ENCODE measurements around the gene PIK3CA. TPM values are rescaled to one million over a fixed set of nuclear protein-coding genes. Genes with fewer than 3 reads are reported as not detected.

Gene PIK3CA
- total RNA-seq (2021; ENCODE audit: unreplicated experiment) (27.6 TPM), Bru-seq, nascent RNA (percentile 87 among the genes with signal in this experiment), BruChase-seq, experiment 1, labeled RNA remaining after a 2-hour chase (percentile 89 among the genes with signal in this experiment), BruChase-seq, experiment 2, labeled RNA remaining after a 6-hour chase (percentile 84 among the genes with signal in this experiment)
- 12.4 TPM for polyA plus RNA-seq (2012; ENCODE audit: insufficient read length)
- long read RNA-seq, full-length matches to known transcripts = 35 of 49 reads
- long read RNA-seq, partial matches to known transcripts = 7 of 49 reads
- long read RNA-seq, other reads (novel, unspliced or antisense) = 7 of 49 reads

GRCh38 chr3:179147873-179148615, at the start of gene PIK3CA:
TSS of gene PIK3CA (plus strand) at chr3:179148357. CDS start at chr3:179198826, 50,469 bp downstream.
- in situ Hi-C loops (cut with HindIII; ENCODE audit: low pct_unique_long_range_greater_than_20kb, low sequenced_read_pairs) = no loop called here
- no TSS peak for BruUV-seq (replicated peaks)
- Histone ChIP-seq H3K4me1 (ENCODE audit: control insufficient read depth, insufficient read depth, low read length) (peaks cover 24% of the 10 kb centered on the region), H3K27me3 (ENCODE audit: control insufficient read depth, insufficient read depth, low read length) (no peaks in the 10 kb centered on the region), H3K36me3 (ENCODE audit: control insufficient read depth, insufficient read depth, low read length) (no peaks in the 10 kb centered on the region), H3K4me3 (ENCODE audit: low read depth in 2 of 2, low read length in 2 of 2) (peak within 1 kb of the TSS; percentile 89 to 97), H3K9me3 (ENCODE audit: control insufficient read depth, insufficient read depth, low read depth, low read length) (no peaks in the 10 kb centered on the region), H3K27ac (ENCODE audit: low read length) (peak within 1 kb of the TSS; percentile 91)
- ATAC-seq (peak; percentile 91), DNase-seq (ENCODE audit: low read depth, low spot score) (peak; percentile 95)
- no peak for TF ChIP-seq SIN3A (IDR thresholded peaks at IDR 0.05; ENCODE audit: borderline replicate concordance, insufficient read depth, low read depth, low read length)
- no peak for TF ChIP-seq TCF7L2 (IDR thresholded peaks at IDR 0.05; ENCODE audit: low read depth, low read length)
- no peak for TF ChIP-seq CTCF (IDR thresholded peaks at IDR 0.05)
- no peak for TF ChIP-seq REST (IDR thresholded peaks at IDR 0.05; ENCODE audit: insufficient read depth in 1 of 2, low read depth in 2 of 2, low read length in 1 of 2)
- TF ChIP-seq POLR2AphosphoS5 (IDR thresholded peaks at IDR 0.05; ENCODE audit: low read depth, low read length) = peak; percentile 49; the same call in 1 of the 2 replicates
- POLR2A ChIA-PET = interaction anchor here (0.6 to 0.7 kb wide), 4 partner anchors 8 to 1904 kb away, joined by 4 to 9 read pairs (median 6); no protein-coding TSS in a partner anchor
- CTCF ChIA-PET = interaction anchor here (0.5 to 1.0 kb wide), 4 partner anchors 24 to 150 kb away, joined by 3 to 5 read pairs (median 3); no protein-coding TSS in a partner anchor
- intact Hi-C loops (cut with micrococcal nuclease; ENCODE audit: unreplicated experiment) = loop anchor here (2.0 to 5.0 kb wide), 2 partner anchors 131 to 169 kb away; no protein-coding TSS in a partner anchor

GRCh38 chr3:179098388-179099077, 49.6 kb upstream of the PIK3CA start:
- Histone ChIP-seq H3K27ac (ENCODE audit: low read length) (no peak overlapping the region), H3K4me1 (ENCODE audit: control insufficient read depth, insufficient read depth, low read length) (no peaks in the 10 kb centered on the region), H3K27me3 (ENCODE audit: control insufficient read depth, insufficient read depth, low read length) (no peaks in the 10 kb centered on the region), H3K4me3 (ENCODE audit: low read depth in 2 of 2, low read length in 2 of 2) (no peak overlapping the region), H3K9me3 (ENCODE audit: control insufficient read depth, insufficient read depth, low read depth, low read length) (no peaks in the 10 kb centered on the region), H3K36me3 (ENCODE audit: control insufficient read depth, insufficient read depth, low read length) (no peaks in the 10 kb centered on the region)
- DNase-seq (ENCODE audit: low read depth, low spot score) (no peak), ATAC-seq (peak; percentile 74; the same call in 1 of the 2 replicates)
- TF ChIP-seq CTCF (IDR thresholded peaks at IDR 0.05) (peak; percentile 24; the same call in 1 of the 2 replicates), SIN3A (IDR thresholded peaks at IDR 0.05; ENCODE audit: borderline replicate concordance, insufficient read depth, low read depth, low read length) (no peak)
- BruUV-seq (replicated peaks) = no TSS peak
- ChIA-PET POLR2A (interaction anchor here (0.6 kb wide), 1 partner anchor 25 kb away, joined by 4 read pairs; no protein-coding TSS in a partner anchor), CTCF (interaction anchor here (0.9 kb wide), 1 partner anchor 11 kb away, joined by 3 read pairs; no protein-coding TSS in a partner anchor)
- intact Hi-C loops (cut with micrococcal nuclease; ENCODE audit: unreplicated experiment) = no loop called here
- in situ Hi-C loops (cut with HindIII; ENCODE audit: low pct_unique_long_range_greater_than_20kb, low sequenced_read_pairs) = no loop called here
